K562 (cell line): ENCODE data around the gene USP24. TPM values are rescaled to one million over a fixed set of nuclear protein-coding genes. Genes with fewer than 3 reads are reported as not detected.

Source experiments
- CBX1 ChIP-seq: sonication (generic); IDR thresholded peaks from 2 replicates; pipeline ENCODE4 v1.6.1; 2016; ENCODE audit warnings: antibody characterized with exemption, low read depth, mild to moderate bottlenecking
- ETV5 ChIP-seq: sonication (generic); formaldehyde crosslinking; IDR thresholded peaks from 2 replicates; pipeline ENCODE4 v1.4.0; 2020; ENCODE audit warnings: low read depth, mild to moderate bottlenecking, missing genetic modification reagents
- KLF6 ChIP-seq: fragments of 250-450 bp; sonication (Bioruptor Pico); IDR thresholded peaks from 2 replicates; pipeline ENCODE4 v1.4.0; 2020; ENCODE audit warnings: mild to moderate bottlenecking, moderate library complexity, borderline replicate concordance
- L3MBTL2 ChIP-seq: fragments of 450-650 bp; IDR thresholded peaks from 2 replicates; pipeline ENCODE4 v1.6.1; 2016; ENCODE audit warnings: mild to moderate bottlenecking, moderate library complexity
- NBN ChIP-seq: fragments of 450-650 bp; IDR thresholded peaks from 2 replicates; pipeline ENCODE4 v1.6.1; 2016; ENCODE audit warnings: low read depth, mild to moderate bottlenecking
- NONO ChIP-seq, 2 experiments: fragments of 200-400 bp in 1 of 2; fragments of 450-650 bp in 1 of 2; formaldehyde crosslinking in 1 of 2; IDR thresholded peaks; 2 replicates each; pipeline ENCODE4 v1.6.1; 2017; ENCODE audit warnings: low read depth in 2 of 2, mild to moderate bottlenecking in 2 of 2, moderate library complexity in 2 of 2, low read length in 1 of 2
- POLR2A ChIP-seq: fragments of 450-650 bp; conservative IDR thresholded peaks from 2 replicates; pipeline ENCODE4 v1.6.1; 2016
- POLR2B ChIP-seq: fragments of 450-650 bp; IDR thresholded peaks from 2 replicates; pipeline ENCODE4 v1.6.1; 2018; ENCODE audit warnings: low read depth; ENCODE audit not compliant: partially characterized antibody
- RB1 ChIP-seq: fragments of 450-650 bp; IDR thresholded peaks from 2 replicates; pipeline ENCODE4 v1.6.1; 2017; ENCODE audit warnings: low read depth, mild to moderate bottlenecking
- RBBP5 ChIP-seq: fragments of 200-600 bp; sonication (generic); IDR thresholded peaks from 2 replicates; pipeline ENCODE4 v1.6.1; 2012; ENCODE audit warnings: borderline replicate concordance, mild to moderate bottlenecking, low read length, control low read depth, inconsistent platforms; ENCODE audit not compliant: insufficient read depth, poor library complexity, severe bottlenecking
- TEAD1 ChIP-seq, 2 experiments: fragments of 450-650 bp in 1 of 2; sonication (generic) in 1 of 2; formaldehyde crosslinking; IDR thresholded peaks; 2 replicates each; pipeline versions ENCODE4 v1.4.0 to v1.8.0; 2020 to 2022; ENCODE audit warnings: mild to moderate bottlenecking in 2 of 2, missing genetic modification reagents in 1 of 2
- ZNF232 ChIP-seq: sonication (generic); formaldehyde crosslinking; IDR thresholded peaks from 2 replicates; pipeline ENCODE4 v1.8.0; 2022; ENCODE audit warnings: mild to moderate bottlenecking, missing genetic modification reagents
- ZZZ3 ChIP-seq: fragments of 450-650 bp; IDR thresholded peaks from 2 replicates; pipeline ENCODE4 v1.6.1; 2016; ENCODE audit warnings: antibody characterized with exemption, mild to moderate bottlenecking, moderate library complexity
- polyA plus RNA-seq, 8 experiments: library from polyadenylated mRNA; depleted of rRNA in 4 of 8; stranded (reverse) in 5 of 8; unstranded in 3 of 8; fragments of >200 nt; fragmentation: Nextera tagmentation in 2 of 8; fragmentation: Illumina TruSeq in 1 of 8; extraction: Ambion mirVana in 2 of 8; extraction: Trizol in 1 of 8; gene quantifications; 2 replicates each; pipeline versions ENCODE4 v1.2.1 to v1.2.3, GENCODE V29; 2011 to 2014; ENCODE audit warnings: inconsistent platforms in 1 of 8, missing spikeins in 1 of 8
- total RNA-seq, 7 experiments: library from RNA; depleted of rRNA in 6 of 7; stranded (reverse); fragments of >200 nt in 6 of 7; fragmentation: Illumina TruSeq in 2 of 7; extraction: Trizol in 2 of 7; gene quantifications; 2 replicates each; pipeline versions ENCODE4 v1.2.1 to v1.2.3, GENCODE V29; 2011 to 2021; ENCODE audit warnings: low replicate concordance in 1 of 7
- TF ChIP-seq, protein P1 (sequence below): sonication (generic); formaldehyde crosslinking; IDR thresholded peaks from 2 replicates; pipeline ENCODE4 v1.4.0; 2020; ENCODE audit warnings: mild to moderate bottlenecking, missing genetic modification reagents
- TF ChIP-seq, protein P2 (sequence below), 2 experiments: fragments of 450-650 bp in 1 of 2; sonication (generic) in 1 of 2; formaldehyde crosslinking in 1 of 2; IDR thresholded peaks; 2 replicates each; pipeline versions ENCODE4 v1.7.1 to v1.9.0; 2016 to 2022; ENCODE audit warnings: inconsistent platforms in 1 of 2, mild to moderate bottlenecking in 1 of 2, missing genetic modification reagents in 1 of 2

Gene USP24
- total and polyA plus RNA-seq, 9 of the 15 experiments (the other 6 are each of a cell fraction or from before 2014, with no cell fraction given) = 7.7 to 62.6 (median 36.8) TPM

DNA sequence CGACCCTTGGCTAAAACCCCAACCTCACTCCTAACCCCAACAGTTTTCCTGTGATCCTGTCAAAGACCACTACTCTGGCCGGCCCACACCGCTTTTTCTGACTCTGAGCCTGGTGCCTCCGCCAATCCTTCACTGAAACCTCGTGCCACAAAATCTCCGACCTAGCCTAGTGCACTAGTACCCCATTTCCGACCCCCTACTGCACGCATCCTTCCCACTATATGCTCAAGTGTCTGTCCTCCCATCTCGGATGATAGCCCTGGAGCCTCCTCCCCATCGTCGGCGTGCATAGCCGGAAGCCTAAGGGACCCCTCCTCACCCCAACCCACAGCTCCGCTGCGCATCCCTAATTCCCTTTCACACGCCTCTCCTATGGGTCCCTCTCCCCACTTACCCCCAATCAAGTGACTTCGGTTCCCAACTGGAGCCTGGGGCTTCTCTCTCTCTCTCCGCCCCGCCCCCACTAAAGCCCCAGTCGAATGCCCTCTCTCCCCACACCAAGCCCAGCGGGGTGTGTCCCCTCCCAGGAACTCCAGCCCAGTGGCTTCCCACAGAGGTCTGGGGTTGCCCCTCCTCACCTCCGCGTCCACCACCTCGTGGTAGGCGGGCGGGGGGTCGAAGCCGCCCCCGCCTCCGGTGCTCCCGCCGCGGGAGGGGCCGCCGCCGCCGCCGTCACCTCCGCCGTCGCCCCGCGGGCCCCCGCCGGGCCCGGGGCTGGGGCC, 791 bp downstream of the USP24 start (continued):
- TF ChIP-seq ETV5 (CRISPR knock-in tag) (peak; percentile 46; the same call in 1 of the 2 replicates), L3MBTL2 (peak; percentile 7; the same call in 1 of the 2 replicates), NBN (peak; percentile 65; the same call in 1 of the 2 replicates), CBX1 (0 out of 2 replicates have a peak, but pooled peaks have one; percentile 19), ZNF232 (CRISPR knock-in tag) (peak; percentile 35; the same call in 1 of the 2 replicates), ZZZ3 (no peak), RB1 (peak; percentile 56), TEAD1 (CRISPR knock-in tag; IDR thresholded peaks at IDR 0.05) (no peak), NONO (IDR thresholded peaks at IDR 0.05; ENCODE audit: low read depth in 2 of 2, low read length in 1 of 2) (0 out of 4 replicates have a peak, but pooled peaks of 1 of the 2 experiments have one; percentile 33), POLR2A (peak; percentile 37), KLF6 (CRISPR knock-in tag) (no peak), POLR2B (peak; percentile 14), RBBP5 (peak; percentile 8)
- TF ChIP-seq, protein P1, sequence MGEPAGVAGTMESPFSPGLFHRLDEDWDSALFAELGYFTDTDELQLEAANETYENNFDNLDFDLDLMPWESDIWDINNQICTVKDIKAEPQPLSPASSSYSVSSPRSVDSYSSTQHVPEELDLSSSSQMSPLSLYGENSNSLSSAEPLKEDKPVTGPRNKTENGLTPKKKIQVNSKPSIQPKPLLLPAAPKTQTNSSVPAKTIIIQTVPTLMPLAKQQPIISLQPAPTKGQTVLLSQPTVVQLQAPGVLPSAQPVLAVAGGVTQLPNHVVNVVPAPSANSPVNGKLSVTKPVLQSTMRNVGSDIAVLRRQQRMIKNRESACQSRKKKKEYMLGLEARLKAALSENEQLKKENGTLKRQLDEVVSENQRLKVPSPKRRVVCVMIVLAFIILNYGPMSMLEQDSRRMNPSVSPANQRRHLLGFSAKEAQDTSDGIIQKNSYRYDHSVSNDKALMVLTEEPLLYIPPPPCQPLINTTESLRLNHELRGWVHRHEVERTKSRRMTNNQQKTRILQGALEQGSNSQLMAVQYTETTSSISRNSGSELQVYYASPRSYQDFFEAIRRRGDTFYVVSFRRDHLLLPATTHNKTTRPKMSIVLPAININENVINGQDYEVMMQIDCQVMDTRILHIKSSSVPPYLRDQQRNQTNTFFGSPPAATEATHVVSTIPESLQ = peak; percentile 53; the same call in 1 of the 2 replicates
- TF ChIP-seq, protein P2, sequence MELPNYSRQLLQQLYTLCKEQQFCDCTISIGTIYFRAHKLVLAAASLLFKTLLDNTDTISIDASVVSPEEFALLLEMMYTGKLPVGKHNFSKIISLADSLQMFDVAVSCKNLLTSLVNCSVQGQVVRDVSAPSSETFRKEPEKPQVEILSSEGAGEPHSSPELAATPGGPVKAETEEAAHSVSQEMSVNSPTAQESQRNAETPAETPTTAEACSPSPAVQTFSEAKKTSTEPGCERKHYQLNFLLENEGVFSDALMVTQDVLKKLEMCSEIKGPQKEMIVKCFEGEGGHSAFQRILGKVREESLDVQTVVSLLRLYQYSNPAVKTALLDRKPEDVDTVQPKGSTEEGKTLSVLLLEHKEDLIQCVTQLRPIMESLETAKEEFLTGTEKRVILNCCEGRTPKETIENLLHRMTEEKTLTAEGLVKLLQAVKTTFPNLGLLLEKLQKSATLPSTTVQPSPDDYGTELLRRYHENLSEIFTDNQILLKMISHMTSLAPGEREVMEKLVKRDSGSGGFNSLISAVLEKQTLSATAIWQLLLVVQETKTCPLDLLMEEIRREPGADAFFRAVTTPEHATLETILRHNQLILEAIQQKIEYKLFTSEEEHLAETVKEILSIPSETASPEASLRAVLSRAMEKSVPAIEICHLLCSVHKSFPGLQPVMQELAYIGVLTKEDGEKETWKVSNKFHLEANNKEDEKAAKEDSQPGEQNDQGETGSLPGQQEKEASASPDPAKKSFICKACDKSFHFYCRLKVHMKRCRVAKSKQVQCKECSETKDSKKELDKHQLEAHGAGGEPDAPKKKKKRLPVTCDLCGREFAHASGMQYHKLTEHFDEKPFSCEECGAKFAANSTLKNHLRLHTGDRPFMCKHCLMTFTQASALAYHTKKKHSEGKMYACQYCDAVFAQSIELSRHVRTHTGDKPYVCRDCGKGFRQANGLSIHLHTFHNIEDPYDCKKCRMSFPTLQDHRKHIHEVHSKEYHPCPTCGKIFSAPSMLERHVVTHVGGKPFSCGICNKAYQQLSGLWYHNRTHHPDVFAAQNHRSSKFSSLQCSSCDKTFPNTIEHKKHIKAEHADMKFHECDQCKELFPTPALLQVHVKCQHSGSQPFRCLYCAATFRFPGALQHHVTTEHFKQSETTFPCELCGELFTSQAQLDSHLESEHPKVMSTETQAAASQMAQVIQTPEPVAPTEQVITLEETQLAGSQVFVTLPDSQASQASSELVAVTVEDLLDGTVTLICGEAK (IDR thresholded peaks at IDR 0.05) = 0 out of 2 replicates have a peak, but pooled peaks have one; percentile 29
- TF ChIP-seq, protein P2 (CRISPR knock-in tag; IDR thresholded peaks at IDR 0.05) = no peak
